ENCODE measurements around the gene CILP2.

- TF ChIP-seq POLR2AphosphoS5 (IDR thresholded peaks at IDR 0.05; ENCODE audit: insufficient read depth in 1 of 2, low read depth in 1 of 2) = no peak
- no peak for TF ChIP-seq CTCF (IDR thresholded peaks at IDR 0.05)
- TF ChIP-seq POLR2A (IDR thresholded peaks at IDR 0.05) = no peak
Observed at GRCh38 chr19:19527674-19528625, 10.1 kb upstream of the CILP2 start.
